HS-5 (cell line): Measurements from ENCODE around the gene GAS2L1.
"Not testable (repeated sequence)": the region's sequence is repeated elsewhere in the genome, so short reads cannot be mapped to it uniquely, and the experiment has no call there.

Source experiments
- DNase-seq: peaks from one replicate; pipeline ENCODE4 v3.0.0-alpha.2; 2012; ENCODE audit warnings: low read depth

The GAS2L1 gene

DNA sequence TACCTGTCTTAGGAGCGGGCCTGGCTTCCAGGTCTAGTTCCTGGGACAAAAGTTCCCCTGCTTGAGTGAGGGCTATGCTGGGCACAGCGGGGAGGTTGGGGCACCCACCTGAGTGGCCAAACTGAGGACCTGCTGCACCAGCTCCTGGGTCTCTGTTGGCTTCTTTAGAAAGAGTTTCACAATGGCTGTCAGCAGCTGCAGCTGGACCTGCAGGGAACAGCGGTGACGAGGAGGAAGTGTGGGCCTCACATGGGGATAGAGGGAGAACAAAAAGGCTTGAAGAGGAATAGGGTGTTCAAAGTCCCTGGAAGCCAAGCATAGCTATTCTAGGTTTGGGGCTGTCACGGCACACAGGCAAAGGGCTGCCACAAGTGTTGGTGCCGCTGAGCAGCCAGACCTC lies 35.7 kb downstream of the GAS2L1 start:
- DNase-seq = no peak

DNA sequence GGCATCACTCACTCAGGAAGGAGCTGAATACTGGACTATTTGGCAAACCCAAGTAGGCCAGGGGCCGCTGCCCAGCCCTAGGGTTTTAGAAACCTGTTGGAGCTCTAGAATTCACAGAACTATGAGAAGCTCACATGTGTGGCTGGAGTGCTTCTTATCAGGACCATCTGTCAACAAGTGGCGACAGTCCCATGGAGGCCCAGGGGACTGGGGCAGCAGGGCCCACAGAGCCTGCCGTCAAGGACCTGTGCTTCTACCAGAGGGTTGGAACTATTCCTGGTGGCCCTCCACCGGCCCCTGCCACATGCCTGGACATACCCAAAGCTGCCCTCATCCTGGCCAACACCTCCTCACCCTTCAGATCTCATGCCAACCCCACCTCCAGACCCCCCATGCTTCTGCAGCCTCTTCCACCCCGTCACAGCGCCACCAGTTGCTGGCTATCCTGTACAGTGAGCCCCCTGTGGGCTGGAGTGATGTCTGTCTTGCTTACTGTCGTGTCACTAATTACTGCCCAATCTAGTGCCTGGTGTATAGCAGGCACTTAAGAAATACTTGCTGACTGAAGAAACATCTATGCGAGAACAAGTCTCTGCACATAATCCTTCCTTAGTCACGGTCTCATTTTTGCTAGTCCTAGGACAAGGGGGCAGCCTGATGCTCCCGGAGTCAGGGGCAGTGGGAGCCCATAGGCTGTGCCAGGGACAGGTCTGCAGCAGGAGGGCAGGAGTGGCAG lies 36.3 kb downstream of the GAS2L1 start:
- DNase-seq = no peak

DNA sequence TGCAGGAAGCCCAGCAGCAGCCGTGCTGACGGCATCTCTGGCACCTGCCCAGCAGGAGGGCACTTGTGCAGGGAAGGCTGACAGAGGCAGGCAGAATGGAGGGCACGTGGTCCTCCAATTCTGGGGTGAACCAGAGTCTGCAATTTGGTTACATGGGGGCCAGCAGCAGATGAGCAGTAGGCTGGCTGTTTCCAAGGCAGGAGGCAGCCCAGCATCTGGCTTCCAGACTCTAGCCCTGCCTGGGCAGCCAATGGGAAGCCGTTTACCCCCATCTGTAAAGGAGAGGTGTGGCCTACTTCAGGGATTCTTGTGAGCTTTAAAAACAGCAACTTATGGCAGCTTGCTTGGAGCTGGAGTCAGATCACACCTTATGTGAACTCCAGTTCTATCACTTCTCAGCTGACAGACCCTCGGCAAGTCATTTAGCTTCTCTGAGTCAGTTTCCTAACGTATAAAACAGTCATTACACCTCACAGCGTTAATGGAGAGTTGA lies 36.9 kb downstream of the GAS2L1 start:
- DNase-seq = no peak

DNA sequence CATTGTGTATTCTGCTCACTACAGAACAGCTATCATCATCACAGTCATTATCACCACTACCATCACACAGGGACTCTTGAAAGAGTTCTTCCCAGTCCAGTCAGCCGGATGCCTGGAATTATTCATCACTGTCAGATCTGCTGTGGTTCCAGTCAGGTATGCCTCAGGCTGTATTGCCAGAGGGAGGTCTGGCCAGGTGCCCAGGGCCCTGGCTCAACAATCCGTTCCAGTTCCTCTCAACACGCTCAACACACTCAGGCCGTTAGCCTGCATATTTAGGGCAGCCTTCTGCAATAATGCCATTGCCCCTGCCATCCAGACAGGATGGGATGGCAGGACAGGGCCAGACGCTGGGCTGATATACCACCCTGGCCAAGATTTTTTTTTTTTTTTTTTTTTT lies 37.7 kb downstream of the GAS2L1 start:
- DNase-seq = peak; percentile 78

DNA sequence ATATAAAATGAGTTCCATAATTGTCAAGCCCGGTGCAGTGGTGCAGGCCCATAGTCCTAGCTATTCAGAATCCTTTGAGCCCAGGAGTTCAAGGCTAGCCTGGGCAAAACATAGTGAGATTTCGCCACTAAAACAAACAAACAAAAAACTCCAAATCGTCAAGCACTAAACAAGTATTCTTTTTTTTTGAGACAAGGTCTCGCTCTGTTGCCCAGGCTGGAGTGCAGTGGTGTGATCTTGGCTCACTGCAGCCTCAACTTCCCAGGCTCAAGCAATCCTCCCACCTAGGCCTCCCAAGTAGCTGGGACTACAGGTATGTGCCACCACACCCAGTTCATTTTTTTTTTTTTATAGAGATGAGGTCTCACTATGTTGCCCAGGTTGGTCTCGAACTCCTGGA lies 38.4 kb downstream of the GAS2L1 start:
- not testable (repeated sequence) for DNase-seq

DNA sequence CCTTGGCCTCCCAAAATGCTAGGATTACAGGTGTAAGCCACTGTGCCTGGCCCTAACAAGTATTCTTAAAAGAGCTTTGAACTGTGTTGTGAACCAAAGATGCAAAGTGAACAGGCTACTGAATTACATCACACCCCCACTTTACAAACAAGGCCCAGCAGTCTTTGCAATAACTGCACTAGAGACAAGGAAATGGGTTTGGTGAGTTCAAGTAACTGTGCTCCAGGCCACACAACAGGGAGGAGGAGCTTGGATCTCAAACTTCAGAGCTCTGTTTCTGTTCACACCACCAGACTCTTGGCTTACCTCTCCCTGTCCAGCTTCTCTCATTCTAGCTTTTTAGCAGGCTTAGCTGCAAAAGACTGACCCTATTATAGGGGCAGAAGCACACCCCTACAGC lies 39.5 kb downstream of the GAS2L1 start:
- no peak for DNase-seq

DNA sequence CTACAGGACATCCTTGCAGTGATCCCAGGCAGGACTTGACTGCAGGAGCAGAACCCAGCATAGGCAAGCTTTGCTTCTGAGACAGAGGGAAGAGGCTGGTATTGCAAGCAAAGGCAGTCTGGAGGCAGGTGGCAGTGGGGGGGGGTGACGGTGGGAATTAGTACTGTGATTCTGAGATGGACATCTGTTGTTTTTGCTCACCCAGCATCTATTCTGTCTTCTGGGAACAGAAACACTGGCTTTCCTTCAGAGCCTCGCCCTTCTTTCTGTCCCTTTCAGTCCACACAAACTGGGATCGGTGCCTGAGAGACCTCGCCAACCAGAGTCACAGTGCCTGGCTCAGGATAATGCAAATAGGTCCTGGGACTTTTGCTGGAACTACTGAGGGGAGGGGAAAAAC lies 40.2 kb downstream of the GAS2L1 start:
- no peak for DNase-seq

DNA sequence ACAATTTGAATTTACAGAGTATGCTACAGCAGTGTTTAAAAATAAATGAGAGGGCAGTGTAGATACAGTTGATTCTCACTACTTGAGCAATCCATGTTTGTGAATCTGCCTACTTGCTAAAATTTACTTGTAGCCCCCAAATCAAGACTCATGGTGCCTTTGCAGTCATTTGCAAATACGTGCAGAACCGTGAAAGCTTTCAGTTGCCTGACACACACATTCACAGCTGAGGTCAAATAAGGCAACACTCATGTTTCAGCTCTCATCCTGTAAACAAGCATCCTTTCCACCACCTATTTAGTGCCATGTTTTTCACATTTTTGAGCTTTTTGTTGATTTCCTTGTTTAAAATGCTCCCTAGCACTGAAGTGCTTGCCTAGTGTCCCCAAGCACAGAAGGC lies 41.6 kb downstream of the GAS2L1 start:
- no peak for DNase-seq

DNA sequence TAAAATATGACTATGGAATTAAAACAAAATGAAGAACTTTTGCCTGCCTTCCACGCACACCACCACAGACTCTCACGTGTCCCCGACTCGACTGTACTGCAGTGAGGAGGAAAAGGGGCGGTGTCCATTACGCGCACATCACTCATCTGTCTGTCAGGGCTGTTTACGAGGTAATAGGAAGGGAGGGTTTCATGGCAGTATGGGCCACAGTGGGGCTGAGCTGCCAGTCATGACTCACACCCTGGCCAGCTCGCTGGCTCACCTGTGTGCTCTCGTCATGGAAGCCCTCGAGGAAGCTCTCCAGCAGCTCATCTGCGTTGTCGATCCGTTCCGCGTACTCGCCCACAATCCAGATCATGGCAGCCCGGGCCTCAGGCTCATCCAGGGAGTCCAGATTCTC lies 42.5 kb downstream of the GAS2L1 start:
- no peak for DNase-seq

DNA sequence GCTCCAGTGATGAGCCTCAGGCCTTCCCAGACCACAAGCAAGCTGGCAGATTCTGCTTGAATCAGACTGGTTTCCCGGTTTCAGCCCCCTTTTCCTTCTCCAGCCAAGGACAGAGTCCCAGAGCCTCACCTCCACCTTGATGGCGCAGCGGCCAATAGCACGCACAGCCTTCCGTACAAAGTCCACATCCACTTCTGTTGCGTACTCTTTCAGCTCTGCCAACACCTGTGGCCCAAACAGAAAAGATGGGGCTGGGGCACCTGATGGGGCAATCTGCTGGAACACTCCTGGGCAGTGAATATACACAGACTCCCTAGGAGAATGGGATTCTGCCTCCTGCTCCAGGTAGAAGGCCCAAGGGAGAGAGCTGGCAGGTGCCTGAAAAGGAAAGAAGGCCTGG lies 44.6 kb downstream of the GAS2L1 start:
- no peak for DNase-seq

DNA sequence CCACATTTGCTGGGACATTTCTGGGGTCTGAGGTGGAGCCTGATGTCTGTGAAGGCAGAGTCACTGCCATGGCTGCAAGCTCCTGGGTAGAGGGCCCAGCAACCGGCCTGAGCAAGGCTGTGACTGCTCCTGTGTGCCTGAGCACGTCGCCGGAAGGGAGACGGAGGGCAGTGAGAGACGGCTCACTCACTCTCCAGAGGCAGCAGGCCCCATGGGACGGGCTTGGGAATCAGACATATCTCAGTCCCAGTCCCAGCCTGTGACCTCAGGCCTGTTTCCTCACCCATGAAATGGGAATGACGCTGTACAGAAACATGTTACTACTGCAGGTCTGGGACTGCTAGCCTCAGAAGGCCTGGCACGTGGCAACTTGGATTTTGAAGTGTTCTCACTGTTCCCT lies 45.4 kb downstream of the GAS2L1 start:
- DNase-seq = no peak

DNA sequence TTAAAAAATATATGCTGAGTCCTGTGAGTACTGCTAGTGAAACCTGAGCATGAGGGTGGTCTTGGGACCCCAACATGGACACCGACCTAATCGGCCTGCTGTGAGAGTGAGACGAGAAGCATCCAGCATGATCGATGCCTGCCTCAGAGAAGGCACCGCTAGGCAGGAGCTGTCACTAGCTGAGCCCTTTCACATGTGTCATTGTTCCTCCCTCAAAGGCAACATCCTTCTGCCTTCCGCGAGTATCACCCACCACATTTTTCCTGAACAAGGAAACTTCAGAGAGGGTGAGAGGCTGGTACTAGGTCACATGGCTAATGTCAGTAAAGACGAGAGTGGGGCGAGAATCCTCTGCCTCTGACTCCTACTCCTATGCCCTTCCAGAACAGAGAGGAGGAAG lies 46.3 kb downstream of the GAS2L1 start:
- no peak for DNase-seq

DNA sequence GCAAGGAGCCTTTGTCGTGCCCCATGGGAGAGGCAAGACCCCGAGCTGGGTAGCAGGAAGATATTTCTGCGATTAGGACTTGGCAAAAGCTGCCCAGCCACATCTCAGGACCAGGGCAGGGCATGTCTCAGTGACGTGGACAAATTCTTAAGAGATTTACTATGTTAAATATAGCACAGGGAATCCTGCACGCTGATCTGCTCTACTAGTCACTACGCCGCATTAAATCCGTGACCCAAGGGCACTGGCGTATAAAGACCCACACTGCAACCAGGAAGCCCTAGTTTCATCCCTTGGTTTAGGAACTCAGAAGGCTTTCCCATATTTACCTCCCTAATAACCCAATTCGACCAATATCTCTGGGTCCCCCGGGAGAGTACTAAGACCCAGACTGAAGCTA lies 46.8 kb downstream of the GAS2L1 start:
- DNase-seq = no peak

DNA sequence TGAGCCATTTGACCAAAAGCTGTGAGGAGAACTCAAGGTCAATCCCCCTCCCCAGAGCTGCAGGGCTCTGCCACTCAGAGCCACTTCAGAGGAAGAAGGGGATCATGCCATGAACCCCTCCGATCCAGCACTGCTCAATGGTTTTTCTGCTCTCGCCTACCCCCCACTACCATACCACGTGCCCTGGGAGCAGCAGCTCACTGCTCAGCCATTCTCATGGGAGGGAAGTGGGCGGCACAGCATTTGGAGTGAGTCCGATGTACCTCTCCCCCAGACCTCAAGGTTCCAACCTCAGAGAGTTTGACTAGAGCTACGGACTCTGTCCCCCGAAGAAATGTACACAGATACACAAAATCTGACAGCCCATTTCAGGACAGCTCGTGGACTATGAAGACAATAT lies 47.4 kb downstream of the GAS2L1 start:
- no peak for DNase-seq

DNA sequence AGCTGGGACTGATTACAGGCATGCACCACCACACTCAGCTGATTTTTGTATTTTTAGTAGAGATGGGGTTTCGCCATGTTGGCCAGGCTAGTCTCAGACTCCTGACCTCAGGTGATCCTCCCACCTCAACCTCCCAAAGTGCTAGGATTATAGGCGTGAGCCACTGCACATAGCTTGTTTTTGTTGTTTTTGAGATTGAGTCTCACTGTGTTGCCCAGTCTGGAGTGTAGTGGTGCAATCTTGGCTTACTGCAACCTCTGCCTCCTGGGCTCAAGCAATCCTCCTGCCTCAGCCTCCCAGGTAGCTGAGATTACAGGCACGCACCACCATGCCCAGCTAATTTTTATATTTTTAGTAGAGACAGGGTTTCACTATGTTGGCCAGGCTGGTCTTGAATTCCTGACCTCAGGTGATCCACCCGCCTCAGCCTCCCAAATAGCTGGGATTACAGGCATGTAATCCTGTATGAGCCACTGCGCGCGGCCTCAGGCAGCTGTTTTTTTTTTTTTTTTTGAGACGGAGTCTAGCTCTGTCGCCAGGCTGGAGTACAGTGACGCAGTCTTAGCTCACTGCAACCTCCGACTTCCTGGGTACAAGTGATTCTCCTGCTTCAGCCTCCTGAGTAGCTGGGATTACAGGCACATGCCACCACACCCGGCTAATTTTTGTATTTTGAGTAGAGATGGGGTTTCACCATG lies 50.9 kb downstream of the GAS2L1 start:
- DNase-seq = not testable (repeated sequence)

DNA sequence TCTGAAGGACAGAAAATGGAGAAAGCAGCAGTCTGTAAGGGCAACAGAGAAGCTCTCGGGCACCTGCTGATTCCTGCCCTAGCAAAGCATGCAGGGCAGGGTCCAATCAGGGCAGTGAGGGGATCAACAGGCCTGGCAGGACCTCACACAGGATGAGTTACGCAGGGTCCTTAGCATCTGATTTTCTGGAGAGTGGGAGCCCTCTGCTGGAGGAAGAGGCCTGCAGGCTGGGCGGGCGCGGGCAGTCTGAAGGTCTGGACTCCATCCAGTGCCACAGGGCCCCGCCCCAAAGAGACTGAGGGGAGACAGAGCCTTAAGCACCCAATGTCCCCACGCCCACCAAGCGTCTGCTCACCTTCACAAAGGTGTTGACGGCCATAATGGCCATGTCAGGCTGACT lies 53.0 kb downstream of the GAS2L1 start:
- DNase-seq = no peak
